ENCODE measurements around the gene MPC2.

DNA sequence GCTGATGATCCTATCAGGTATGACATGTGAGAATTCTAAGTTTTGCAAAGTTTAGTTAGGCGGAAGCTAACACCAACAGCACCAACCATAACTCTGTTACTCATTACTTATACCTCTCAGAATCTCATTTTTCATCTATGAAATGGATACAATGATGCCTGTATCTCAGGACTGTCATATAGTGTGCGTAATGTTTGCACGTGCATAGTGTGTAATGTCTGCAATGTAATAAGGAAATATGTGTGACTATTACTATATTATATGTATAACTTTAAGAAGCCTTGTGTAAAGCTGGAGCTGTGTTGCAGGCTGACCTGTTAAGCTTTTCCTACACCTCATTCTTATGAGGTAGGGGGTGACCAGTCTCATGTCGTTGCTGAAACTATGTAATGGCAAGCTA, 36.0 kb downstream of the MPC2 start:
- TF ChIP-seq POLR2A (IDR thresholded peaks at IDR 0.05; ENCODE audit: low read length): no peak
- no peak for TF ChIP-seq GATA1 (IDR thresholded peaks at IDR 0.05; ENCODE audit: low read depth, low read length)
